Activated CD8-positive, alpha-beta memory T cell treated with anti-CD3 and anti-CD28 coated beads for 48 hours (primary cell): ENCODE results near the gene KLHL29.

Source experiments
- DNase-seq, 3 experiments: peaks; one replicate each; pipeline ENCODE4 v3.0.0-alpha.2; 2020; ENCODE audit warnings: low read depth in 2 of 3, low spot score in 2 of 3

Gene KLHL29

DNA sequence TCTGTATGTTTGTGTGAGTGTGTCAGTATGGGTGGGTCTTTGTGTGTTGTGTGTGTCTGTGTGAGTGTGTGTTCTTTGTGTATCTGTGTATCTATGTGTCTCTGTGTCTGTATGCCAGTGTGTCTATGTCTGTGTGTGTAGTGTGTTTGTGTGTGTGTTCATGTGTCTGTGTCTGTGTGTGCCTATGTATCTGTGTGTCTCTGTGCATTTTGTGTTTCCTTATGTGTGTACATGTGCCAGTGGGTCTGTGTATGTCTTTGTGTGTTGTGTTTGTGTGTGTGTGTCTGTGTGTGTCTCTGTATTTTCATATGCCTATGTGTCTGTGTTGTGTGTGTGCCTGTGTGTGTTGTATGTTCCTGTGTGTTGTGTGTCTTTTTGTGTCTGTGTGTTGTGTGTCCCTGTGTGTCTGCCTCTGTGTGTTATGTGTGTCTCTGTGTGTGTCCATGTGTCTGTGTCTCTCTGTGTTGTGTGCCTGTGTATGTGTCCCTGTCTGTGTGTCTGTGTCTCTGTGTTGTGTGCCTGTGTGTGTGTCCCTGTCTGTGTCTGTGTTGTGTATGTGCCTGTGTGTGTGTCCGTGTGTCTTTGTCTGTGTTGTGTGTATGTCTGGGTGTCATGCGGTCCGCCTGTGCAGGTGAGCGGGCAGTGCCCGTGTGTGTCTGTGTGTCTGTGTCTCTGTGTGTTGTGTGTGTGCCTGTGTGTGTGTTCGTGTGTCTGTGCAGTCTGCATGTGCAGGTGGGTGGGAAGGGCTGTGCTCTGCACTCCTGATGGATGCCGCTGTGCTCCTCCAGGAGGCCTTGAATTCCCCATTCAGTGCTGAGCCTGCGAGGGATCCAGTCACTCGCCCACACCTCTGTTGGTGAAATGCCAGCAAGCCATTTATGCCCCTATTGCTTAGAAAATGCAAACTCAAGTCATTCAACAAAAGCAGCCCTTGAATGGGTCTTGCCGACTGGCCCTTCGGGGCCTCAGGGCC, 37.4 kb downstream of the KLHL29 start:
- DNase-seq = no peak

- DNase-seq = no peak
Measured at GRCh38 chr2:23423062-23423872, 38.3 kb downstream of the KLHL29 start.

DNA sequence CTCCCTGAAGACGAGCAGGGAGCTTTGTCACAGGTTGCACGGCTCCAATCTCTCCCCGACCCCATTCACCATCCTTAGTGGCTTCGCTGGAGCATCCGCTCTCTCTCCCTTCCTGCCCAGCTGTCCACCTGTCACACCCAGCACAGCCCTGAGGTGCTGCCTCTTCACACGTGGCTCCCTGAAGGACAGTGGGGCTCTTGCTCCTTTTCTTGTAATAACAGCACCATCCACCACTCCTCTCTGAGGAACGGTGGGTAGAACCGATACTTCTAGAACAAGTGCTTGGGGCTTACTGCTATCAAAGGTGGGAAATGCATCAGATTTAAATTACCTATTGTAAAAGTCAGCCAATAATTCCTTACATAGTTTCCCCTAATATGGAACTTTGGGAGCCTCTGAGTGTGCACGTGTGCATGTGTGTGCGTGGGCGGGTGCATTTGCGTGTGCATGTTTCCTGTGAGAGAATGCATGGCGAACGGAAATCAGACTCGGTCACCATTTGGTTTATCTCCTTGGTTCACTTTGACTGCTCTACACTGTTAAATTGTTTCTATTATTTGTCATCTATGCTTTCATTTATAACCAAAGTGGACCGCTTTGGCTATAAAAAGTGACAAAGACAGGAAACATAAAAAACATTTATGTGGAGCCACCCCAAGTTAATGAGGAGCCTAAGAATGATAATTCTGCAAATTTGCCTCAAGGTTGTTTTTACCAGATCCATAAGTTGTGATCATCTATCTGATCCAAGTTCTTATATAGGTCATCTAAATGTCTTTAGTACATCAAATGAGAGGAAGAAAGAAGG, 39.1 kb downstream of the KLHL29 start:
- DNase-seq = no peak

DNA sequence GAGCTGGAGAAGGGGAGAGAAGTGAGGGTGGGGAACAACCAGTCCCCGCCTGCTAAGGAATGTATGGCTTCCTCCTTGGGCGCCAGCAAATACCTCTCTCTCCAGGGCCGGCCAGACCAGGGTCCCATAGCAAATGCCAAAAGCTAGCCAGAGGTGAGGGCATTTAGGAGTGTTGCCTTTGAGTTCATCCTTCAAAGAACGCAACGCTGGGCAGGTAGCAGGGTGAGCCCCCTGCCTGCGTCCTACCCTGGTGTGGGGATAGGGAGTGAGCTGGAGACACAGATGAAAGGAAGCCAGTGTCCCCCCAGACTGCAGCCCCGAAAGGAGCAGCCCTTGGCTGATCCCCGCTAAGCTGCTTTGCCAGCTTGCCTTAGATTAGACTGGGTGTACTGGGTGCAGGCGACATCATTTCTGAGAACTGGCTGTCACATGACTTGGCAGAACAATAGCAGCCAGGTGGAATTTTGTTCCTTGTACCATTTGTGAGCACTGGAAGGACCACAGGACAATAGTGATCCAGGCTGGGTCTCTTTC, 40.4 kb downstream of the KLHL29 start:
- no peak for DNase-seq

DNA sequence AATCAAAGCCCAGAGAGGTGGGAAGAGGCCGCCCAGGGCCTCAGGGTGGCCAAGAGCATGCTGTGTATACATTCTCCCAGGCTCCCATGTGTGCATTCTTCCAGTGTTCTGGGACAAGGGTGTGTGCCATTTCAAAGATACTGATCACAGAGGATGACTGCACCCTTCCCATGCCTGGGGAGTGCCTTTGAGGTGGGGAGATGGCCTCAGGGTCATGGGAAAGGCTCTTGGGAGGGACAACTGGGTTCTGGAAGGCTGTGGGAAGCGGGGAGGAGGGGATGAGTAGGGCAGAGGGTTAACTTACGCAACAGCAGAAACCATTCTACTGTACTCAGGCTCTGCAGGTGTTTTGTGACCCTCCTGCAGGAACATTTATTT, 40.9 kb downstream of the KLHL29 start:
- no peak for DNase-seq

DNA sequence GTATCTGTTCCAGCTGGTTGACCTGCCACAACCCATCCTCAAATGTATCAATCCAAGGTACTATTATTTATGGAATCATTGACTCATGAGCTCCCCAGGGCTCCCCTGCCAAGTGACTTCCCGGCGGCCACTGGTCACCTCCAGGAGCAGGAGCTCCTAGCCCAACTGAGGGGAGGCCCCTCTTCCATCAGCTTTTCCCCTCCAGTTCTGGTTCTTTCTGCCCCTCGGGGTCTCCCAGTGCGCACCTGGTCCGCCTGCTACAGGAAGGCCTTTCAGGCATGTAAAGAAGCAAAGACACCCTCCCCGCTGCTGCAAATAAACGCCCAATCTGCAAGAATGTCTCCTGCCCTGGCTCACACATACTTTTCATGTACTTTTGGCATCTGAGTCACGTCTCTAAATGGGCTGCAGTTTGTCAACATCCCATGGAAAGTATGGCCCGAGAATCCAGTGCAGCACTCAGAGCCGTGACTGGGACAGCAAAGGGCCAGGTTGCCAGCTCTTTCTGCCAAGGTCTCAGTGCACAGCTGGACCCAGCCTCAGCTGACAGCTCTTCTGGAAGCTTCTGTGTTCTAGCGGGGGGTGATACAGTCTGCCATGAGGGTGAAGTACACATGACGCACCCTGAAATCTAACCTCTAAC, 41.4 kb downstream of the KLHL29 start:
- no peak for DNase-seq

- DNase-seq = no peak
Measured at GRCh38 chr2:23427350-23427749, 42.4 kb downstream of the KLHL29 start.

DNA sequence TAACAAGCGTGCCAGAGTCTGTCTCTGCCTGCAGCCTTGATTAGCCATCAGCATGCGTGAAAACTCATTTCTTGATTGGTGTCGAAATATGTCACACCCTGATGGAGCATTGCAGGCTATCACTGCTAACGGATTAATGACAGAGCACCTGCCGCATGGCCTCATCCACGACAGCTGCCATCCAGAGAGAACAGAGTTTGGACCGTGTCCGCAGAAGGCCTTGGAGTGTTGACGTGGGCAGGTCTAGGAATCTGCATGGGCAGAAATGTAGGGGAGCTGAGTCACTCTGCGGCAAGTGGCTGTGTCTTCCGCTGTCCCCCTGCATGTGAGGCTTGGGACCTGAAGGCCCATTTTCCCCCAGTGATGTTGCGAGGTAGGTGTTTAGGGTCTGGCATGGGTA, 43.0 kb downstream of the KLHL29 start:
- DNase-seq = no peak

- DNase-seq = no peak
Measured at GRCh38 chr2:23429036-23429435, 44.1 kb downstream of the KLHL29 start.

- DNase-seq = no peak
Measured at GRCh38 chr2:23430263-23430662, 45.3 kb downstream of the KLHL29 start.

DNA sequence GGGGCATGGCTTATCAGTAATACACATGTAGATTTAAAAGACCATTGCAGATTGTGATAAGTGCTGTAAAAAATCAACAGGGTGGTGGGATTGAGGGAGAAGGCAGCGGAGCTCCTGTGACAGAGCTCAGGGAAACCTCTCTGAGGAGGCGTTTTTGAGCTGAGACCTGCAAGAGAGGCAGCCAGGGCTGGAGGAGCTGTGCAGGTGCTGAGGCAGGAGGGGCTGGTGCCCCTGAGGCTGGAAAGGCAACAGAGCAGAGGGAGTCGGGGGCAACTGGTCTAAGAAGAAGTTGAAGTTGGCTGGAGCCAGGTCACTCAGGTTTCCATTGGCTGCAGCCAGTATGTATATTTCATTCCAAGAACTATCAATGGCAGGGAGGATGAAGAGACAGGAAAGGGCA, 47.6 kb downstream of the KLHL29 start:
- DNase-seq = no peak

- DNase-seq = no peak
Measured at GRCh38 chr2:23433282-23433681, 48.3 kb downstream of the KLHL29 start.

DNA sequence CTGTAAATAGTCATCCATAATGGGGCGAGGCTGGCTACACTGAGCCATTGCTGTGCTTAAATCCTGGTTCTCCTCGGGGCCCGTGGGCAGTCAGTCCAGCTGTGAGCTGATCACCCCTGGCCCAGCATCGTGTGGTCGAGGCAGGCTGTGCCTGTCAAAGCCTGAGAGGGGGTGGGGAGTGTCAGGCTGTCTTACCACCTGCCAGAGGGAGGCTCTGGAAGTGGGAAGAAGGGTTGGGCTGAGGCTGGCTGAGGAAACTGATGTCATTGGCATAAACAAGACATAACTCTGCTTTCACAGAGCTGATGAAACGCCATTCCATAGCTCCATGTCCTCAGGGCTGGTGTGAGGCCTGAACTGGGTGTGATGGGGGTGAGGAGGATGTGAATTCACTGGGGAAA, 49.7 kb downstream of the KLHL29 start:
- DNase-seq = no peak

DNA sequence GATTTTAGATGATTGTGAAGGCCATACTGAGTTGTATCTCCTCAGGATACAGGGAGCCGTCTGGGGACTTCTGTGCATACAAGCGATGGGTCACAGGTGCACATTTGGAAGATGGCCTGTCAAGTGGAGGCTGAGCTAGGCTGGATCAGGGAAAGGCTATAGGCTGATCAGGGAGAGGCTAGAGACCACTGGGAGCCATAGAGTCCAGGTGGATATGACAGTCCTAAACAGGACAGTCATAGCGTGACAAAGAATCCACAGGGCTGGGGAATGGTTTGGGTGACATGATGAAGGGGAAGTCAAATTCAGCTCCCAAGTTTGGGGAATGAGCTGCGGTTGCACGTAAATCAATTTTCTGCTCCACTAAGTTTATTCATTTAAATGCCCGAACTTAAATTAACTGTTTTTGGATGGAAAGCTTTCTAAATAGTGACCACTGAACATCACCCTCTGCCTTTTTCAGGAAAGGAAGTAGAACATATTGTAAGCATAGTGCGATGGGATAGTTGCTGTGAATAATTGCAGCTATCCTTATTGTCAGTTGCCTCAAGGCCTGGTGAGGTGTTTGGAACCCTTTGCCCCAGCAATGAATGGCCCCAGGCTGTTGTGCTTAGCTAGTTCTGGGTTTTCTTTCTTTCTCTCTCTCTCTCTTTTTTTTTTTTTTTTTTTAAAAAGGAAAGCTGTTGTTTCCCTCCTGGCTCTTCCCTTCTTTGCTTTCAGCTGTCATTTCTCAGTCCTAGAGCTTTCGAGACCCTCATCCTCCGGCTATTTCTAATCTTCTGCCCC, 50.5 kb downstream of the KLHL29 start:
- DNase-seq = no peak

- no peak for DNase-seq
Measured at GRCh38 chr2:23436346-23437098, 51.5 kb downstream of the KLHL29 start.

DNA sequence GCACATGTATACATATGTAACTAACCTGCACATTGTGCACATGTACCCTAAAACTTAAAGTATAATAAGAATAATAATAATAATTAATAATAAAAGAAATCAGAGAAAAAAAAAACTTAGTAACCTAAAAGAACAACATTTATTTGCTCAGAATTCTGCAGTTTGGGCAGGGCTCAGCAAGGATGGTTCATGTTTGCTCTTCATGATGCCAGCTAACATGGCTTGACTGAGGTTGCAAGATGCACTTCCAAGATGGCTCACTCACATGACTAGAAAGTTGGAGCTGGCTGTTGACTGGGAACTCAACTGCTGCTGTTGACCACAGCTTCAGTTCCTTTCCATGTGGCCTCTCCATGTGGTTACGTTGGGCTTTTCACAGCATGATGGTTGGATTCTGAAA, 56.4 kb downstream of the KLHL29 start:
- no peak for DNase-seq

DNA sequence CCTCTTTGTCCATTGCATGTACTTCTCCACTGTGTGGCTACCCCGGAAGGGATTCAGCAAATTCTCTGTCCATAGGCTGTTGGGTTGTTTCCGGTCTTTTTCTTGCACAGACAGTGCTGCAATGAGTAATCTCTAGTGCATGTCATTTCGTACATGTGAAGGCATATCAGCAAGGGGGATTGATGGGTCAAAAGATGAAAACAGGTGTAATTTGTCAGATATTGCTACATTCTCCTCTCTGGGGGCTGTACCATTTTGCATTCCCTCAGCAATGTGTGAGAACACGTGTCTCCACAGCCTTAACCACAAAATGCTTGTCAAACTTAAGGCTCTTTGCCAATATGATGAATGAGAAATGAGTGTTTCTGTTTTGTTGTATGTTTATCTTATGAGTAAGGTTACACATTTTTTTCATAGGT, 60.5 kb downstream of the KLHL29 start:
- no peak for DNase-seq

DNA sequence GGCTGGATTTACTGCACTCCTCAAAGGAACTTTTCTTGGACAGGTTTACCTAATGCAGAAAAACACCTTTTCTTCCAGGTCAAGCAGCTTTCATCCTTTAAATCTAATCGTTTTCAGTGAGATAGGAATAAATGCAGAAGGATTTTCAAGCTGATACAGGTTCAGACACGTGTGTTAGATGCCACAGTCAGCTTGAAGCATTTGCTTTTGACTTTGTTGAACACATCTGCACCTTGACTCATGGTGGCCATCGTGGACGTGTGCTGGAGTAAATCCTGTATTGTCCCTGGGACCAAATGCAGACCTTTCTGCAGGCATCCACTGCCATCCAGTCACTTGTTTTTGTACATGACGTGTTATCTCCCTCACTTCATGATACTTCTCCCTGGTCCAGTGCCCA, 61.9 kb downstream of the KLHL29 start:
- no peak for DNase-seq

DNA sequence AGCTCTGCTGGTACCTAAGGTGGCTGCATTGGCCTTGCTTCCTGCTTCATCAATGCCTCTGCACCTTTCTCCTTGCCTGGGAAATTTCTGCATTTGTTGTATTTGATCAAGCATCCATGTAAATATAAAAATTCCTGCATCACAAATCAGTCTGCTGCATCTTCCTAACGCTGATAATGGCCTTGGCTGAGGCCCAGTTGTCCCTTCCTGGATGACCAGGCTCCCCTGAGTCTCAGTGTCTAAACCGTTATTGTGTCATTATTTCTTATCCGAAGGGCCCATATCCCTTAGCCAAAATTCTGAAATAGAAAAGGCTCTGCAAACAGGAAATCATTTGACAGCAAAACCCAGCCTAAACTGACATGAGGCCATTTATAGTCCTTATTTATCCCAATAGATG, 62.4 kb downstream of the KLHL29 start:
- DNase-seq = no peak
